IMR-90 (cell line): ENCODE measurements around the gene CACNB2. TPM values are rescaled to one million over a fixed set of nuclear protein-coding genes. Genes with fewer than 3 reads are reported as not detected.

ENCODE experiments used
- ATAC-seq: fragments of 200-7000 bp; cut with Tn5 transposase; 2 replicates; pipeline ENCODE4 v1.9.1; 2020; ENCODE audit warnings: low read depth, mild to moderate bottlenecking, moderate library complexity
- BruUV-seq: library from RNA; stranded (reverse); fragments of 400-500 nt; replicated peaks from 2 replicates; lab custom pipeline; 2021; lab: Mats Ljungman, UMichigan
- CTCF ChIA-PET: fragments of 300-600 bp; formaldehyde crosslinking; extraction: SDS; loops from one replicate; lab custom pipeline; 2021; ENCODE audit warnings: antibody characterized with exemption; lab: Yijun Ruan, JAX
- POLR2A ChIA-PET: fragments of 300-600 bp; sonication (Branson Sonifier 250); formaldehyde crosslinking; loops from one replicate; lab custom pipeline; 2022; ENCODE audit warnings: antibody characterized with exemption; ENCODE audit not compliant: unreplicated experiment; lab: Charles Lee
- DNase-seq: peaks from one replicate; pipeline ENCODE4 v3.0.0; 2013
- H2AFZ ChIP-seq: replicated peaks from 2 replicates; pipeline ENCODE3; 2013; ENCODE audit warnings: low read length, mild to moderate bottlenecking; ENCODE audit not compliant: poor library complexity
- H2AK5ac ChIP-seq: 2 replicates; pipeline ENCODE4 v1.6.1; 2013; ENCODE audit warnings: low read depth, low read length, inconsistent platforms
- H2AK9ac ChIP-seq: replicated peaks from 2 replicates; pipeline ENCODE3; 2013; ENCODE audit warnings: mild to moderate bottlenecking, low read depth, low read length, moderate library complexity; ENCODE audit not compliant: poor library complexity
- H2BK120ac ChIP-seq: 2 replicates; pipeline ENCODE4 v1.6.1; 2013; ENCODE audit warnings: low read depth, low read length, inconsistent platforms
- H2BK15ac ChIP-seq: 3 replicates; pipeline ENCODE4 v1.6.1; 2013; ENCODE audit warnings: low read depth, low read length, inconsistent platforms
- H2BK20ac ChIP-seq: 2 replicates; pipeline ENCODE4 v1.6.1; 2013; ENCODE audit warnings: low read depth, mild to moderate bottlenecking, inconsistent platforms, low read length, moderate library complexity
- H2BK5ac ChIP-seq: 2 replicates; pipeline ENCODE4 v1.6.1; 2013; ENCODE audit warnings: mild to moderate bottlenecking, low read depth, low read length, inconsistent platforms; ENCODE audit not compliant: poor library complexity, severe bottlenecking
- H3K14ac ChIP-seq: replicated peaks from 2 replicates; pipeline ENCODE4 v1.6.1; 2013; ENCODE audit warnings: low read depth, low read length, inconsistent platforms
- H3K18ac ChIP-seq: 2 replicates; pipeline ENCODE4 v1.6.1; 2013; ENCODE audit warnings: low read depth, low read length, control low read depth
- H3K23ac ChIP-seq: 2 replicates; pipeline ENCODE4 v1.6.1; 2013; ENCODE audit warnings: low read depth, low read length, inconsistent platforms
- H3K27ac ChIP-seq: 2 replicates; pipeline ENCODE4 v1.5.1; 2013; ENCODE audit warnings: mild to moderate bottlenecking, control low read depth, low read length; ENCODE audit not compliant: insufficient read depth
- H3K27me3 ChIP-seq: 2 replicates; pipeline ENCODE4 v1.6.1; 2013; ENCODE audit warnings: low read length; ENCODE audit not compliant: control insufficient read depth, insufficient read depth
- H3K36me3 ChIP-seq: 2 replicates; pipeline ENCODE4 v1.6.1; 2013; ENCODE audit warnings: low read length, mixed read lengths; ENCODE audit not compliant: control insufficient read depth, insufficient read depth
- H3K4ac ChIP-seq: 2 replicates; pipeline ENCODE4 v1.6.1; 2013; ENCODE audit warnings: low read depth, low read length, inconsistent platforms
- H3K4me1 ChIP-seq: 2 replicates; pipeline ENCODE4 v1.6.1; 2013; ENCODE audit warnings: low read length, mixed read lengths; ENCODE audit not compliant: control insufficient read depth, insufficient read depth
- H3K4me2 ChIP-seq: 2 replicates; pipeline ENCODE4 v1.6.1; 2013; ENCODE audit warnings: low read depth, mild to moderate bottlenecking, control low read depth, low read length, moderate library complexity
- H3K4me3 ChIP-seq: 2 replicates; pipeline ENCODE4 v1.5.1; 2013; ENCODE audit warnings: low read depth, mild to moderate bottlenecking, control low read depth, low read length, moderate library complexity; ENCODE audit not compliant: insufficient read depth
- H3K56ac ChIP-seq: 2 replicates; pipeline ENCODE4 v1.6.1; 2013; ENCODE audit warnings: low read length, inconsistent platforms; ENCODE audit not compliant: insufficient read depth; ENCODE audit errors: extremely low read depth
- H3K79me1 ChIP-seq, 2 experiments: 2 replicates each; pipeline ENCODE4 v1.6.1; 2013; ENCODE audit warnings: low read length in 2 of 2, inconsistent platforms in 1 of 2, low read depth in 1 of 2
- H3K9ac ChIP-seq: 2 replicates; pipeline ENCODE4 v1.6.1; 2013; ENCODE audit warnings: low read depth, low read length, control low read depth
- H3K9me1 ChIP-seq: 2 replicates; pipeline ENCODE4 v1.6.1; 2013; ENCODE audit warnings: low read length, inconsistent platforms; ENCODE audit not compliant: insufficient read depth
- H3K9me3 ChIP-seq: 2 replicates; pipeline ENCODE4 v1.6.1; 2013; ENCODE audit warnings: low read length; ENCODE audit not compliant: control insufficient read depth, insufficient read depth
- H4K20me1 ChIP-seq: 2 replicates; pipeline ENCODE4 v1.6.1; 2013; ENCODE audit warnings: low read length, inconsistent platforms; ENCODE audit not compliant: insufficient read depth
- H4K5ac ChIP-seq: 2 replicates; pipeline ENCODE4 v1.6.1; 2013; ENCODE audit warnings: mild to moderate bottlenecking, low read depth, low read length, control low read depth
- H4K8ac ChIP-seq, 2 experiments: 2 replicates each; pipeline ENCODE4 v1.6.1; 2013; ENCODE audit warnings: low read depth in 2 of 2, low read length in 2 of 2, control low read depth in 1 of 2, inconsistent platforms in 1 of 2
- H4K91ac ChIP-seq: 2 replicates; pipeline ENCODE4 v1.6.1; 2013; ENCODE audit warnings: low read depth, low read length, inconsistent platforms; ENCODE audit not compliant: insufficient read depth
- CHD1 ChIP-seq: IDR thresholded peaks from 2 replicates; pipeline ENCODE4 v1.6.1; 2012; ENCODE audit warnings: low read depth, low read length, improper control_type of control experiment
- NFE2L2 ChIP-seq: fragments of 150-350 bp; IDR thresholded peaks from 2 replicates; pipeline ENCODE4 v1.6.1; 2016; ENCODE audit warnings: low read depth, mild to moderate bottlenecking, low read length
- WGBS, 2 experiments: methylation state at CpG; one replicate each; pipeline versions ENCODE4 v1.1.5 to v1.1.7; 2013; ENCODE audit warnings: missing lambda C conversion rate in 2 of 2; ENCODE audit not compliant: insufficient read length in 1 of 2; ENCODE audit errors: extremely low coverage in 2 of 2; 5-methylcytosine and 5-hydroxymethylcytosine counted together
- dilution Hi-C: fragments of 300-500 bp; cut with HindIII; formaldehyde crosslinking; loops from one replicate; pipeline ENCODE4 v1.14.3; 2018; ENCODE audit warnings: low sequenced_read_pairs; ENCODE audit not compliant: unreplicated experiment
- in situ Hi-C: fragments of 300-500 bp; cut with MboI; formaldehyde crosslinking; loops from 3 replicates; pipeline ENCODE4 v1.14.3; 2019; ENCODE audit warnings: low sequenced_read_pairs, inconsistent platforms, mixed read lengths
- intact Hi-C: fragments of 100-400 bp; cut with micrococcal nuclease; formaldehyde crosslinking; loops from 2 replicates; pipeline ENCODE4 v1.10.0; 2022
- polyA plus RNA-seq, 3 experiments: library from polyadenylated mRNA; depleted of rRNA; stranded (reverse); fragments of >200 nt; gene quantifications; 2 replicates each; pipeline ENCODE4 v1.2.3, GENCODE V29; 2012; ENCODE audit warnings: low replicate concordance in 1 of 3
- total RNA-seq: library from RNA; depleted of rRNA; stranded (reverse); fragments of >200 nt; gene quantifications from 2 replicates; pipeline ENCODE4 v1.2.3, GENCODE V29; 2012

CACNB2 gene
- total and polyA plus RNA-seq, 2 of the 4 experiments (the other 2 are of a cell fraction), result 0.36 TPM

- peaks cover 9% of the 10 kb centered on the region for H3K27me3 ChIP-seq
- no peak overlapping the region for H3K23ac ChIP-seq
- H4K91ac ChIP-seq, result no peak overlapping the region
- no peak overlapping the region for H2BK15ac ChIP-seq
- H3K36me3 ChIP-seq, result no peaks in the 10 kb centered on the region
- no peak overlapping the region for H3K14ac ChIP-seq
- no peak overlapping the region for H2AK9ac ChIP-seq
- no peaks in the 10 kb centered on the region for H4K20me1 ChIP-seq
- peaks cover 4% of the 10 kb centered on the region; the same call in 1 of the 2 replicates for H3K4me1 ChIP-seq
- H2BK5ac ChIP-seq, result no peak overlapping the region
- H3K56ac ChIP-seq, result no peak overlapping the region
- no peak overlapping the region for H3K18ac ChIP-seq
- no TSS peak for BruUV-seq
- no peaks in the 10 kb centered on the region for H3K9me1 ChIP-seq
- peak overlapping the region; percentile 39; the same call in 1 of the 2 replicates for H3K4me2 ChIP-seq
- dilution Hi-C loops, result no loop called here
- no peak overlapping the region for H3K4me3 ChIP-seq
- no peak overlapping the region for H4K8ac ChIP-seq
- H3K79me1 ChIP-seq, result no peaks in the 10 kb centered on the region
- no peak overlapping the region for H3K9ac ChIP-seq
- no peak overlapping the region for H3K27ac ChIP-seq
- no peaks in the 10 kb centered on the region for H3K9me3 ChIP-seq
- CTCF ChIA-PET, result no interaction called here
- H2AFZ ChIP-seq, result no peak overlapping the region
- POLR2A ChIA-PET, result no interaction called here
- TF ChIP-seq NFE2L2 (0 out of 2 replicates have a peak, but pooled peaks have one; percentile 6), CHD1 (no peak)
- in situ Hi-C loops, result no loop called here
- H4K5ac ChIP-seq, result no peak overlapping the region
- intact Hi-C loops, result no loop called here
- 30% methylated on average over 2 of the region's 5 CpGs; no CpG with 5 or more reads in 1 of the 2 experiments for WGBS, 2 experiments
- DNase-seq (peak; percentile 16), ATAC-seq (peak; percentile 52)
- H2AK5ac ChIP-seq, result no peak overlapping the region; the same call in 1 of the 2 replicates
- no peak overlapping the region for H3K4ac ChIP-seq
- no peak overlapping the region for H2BK120ac ChIP-seq
- H2BK20ac ChIP-seq, result no peak overlapping the region
These were observed 124.3 kb downstream of the CACNB2 start for GRCh38 chr10:18264466-18265050.
